ENCODE data around the gene EHBP1L1.

The EHBP1L1 gene

DNA sequence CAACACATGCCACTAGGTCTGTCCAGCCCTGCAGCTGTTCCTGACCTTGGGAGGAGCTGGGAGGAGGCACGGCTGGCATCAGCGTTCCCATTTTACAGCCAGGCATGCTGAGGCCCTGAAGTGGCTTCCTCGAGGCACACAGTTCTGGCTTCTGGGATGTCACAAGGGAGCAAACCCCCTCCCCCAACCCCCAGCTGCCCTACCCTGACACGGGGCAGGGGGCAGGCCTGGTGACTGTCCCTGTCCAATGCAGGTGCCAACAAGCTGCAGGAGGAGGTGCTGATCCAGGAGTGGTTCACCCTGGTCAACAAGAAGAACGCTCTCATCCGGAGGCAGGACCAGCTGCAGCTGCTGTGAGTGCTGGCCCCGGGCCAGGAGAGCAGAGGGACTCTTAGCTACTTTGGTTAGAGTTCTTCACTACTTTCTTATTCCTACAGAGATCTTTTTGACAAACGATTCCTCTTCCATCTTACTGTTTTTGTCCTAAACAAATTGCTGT lies 14.4 kb downstream of the EHBP1L1 start:
- ChIA-PET POLR2A (no interaction called here), CTCF (interaction anchor here (0.9 to 4.4 kb wide), 6 partner anchors 13 to 49 kb away, joined by 4 to 28 read pairs (median 5); partner anchors contain the start of genes EHBP1L1 and PCNX3)
- no peaks in the 10 kb centered on the region for H3K4me1 ChIP-seq (ENCODE audit: control insufficient read depth, insufficient read depth, low read length)
- no peak for TF ChIP-seq ZNF433 (tag by site-specific recombination; IDR thresholded peaks at IDR 0.05; ENCODE audit: low read depth)
- TF ChIP-seq KLF8 (tag by site-specific recombination; IDR thresholded peaks at IDR 0.05) = peak; percentile 23; the same call in 1 of the 2 replicates
- H3K4me3 ChIP-seq (ENCODE audit: low read depth, low read length) = no peak overlapping the region
- no peaks in the 10 kb centered on the region for H3K9me3 ChIP-seq (ENCODE audit: control insufficient read depth, insufficient read depth, low read depth, low read length)
- H3K27ac ChIP-seq (ENCODE audit: extremely low read depth, low read depth, low read length) = no peak overlapping the region
- no peaks in the 10 kb centered on the region for H3K36me3 ChIP-seq (ENCODE audit: control insufficient read depth in 2 of 2, insufficient read depth in 1 of 2, low read length in 2 of 2)

DNA sequence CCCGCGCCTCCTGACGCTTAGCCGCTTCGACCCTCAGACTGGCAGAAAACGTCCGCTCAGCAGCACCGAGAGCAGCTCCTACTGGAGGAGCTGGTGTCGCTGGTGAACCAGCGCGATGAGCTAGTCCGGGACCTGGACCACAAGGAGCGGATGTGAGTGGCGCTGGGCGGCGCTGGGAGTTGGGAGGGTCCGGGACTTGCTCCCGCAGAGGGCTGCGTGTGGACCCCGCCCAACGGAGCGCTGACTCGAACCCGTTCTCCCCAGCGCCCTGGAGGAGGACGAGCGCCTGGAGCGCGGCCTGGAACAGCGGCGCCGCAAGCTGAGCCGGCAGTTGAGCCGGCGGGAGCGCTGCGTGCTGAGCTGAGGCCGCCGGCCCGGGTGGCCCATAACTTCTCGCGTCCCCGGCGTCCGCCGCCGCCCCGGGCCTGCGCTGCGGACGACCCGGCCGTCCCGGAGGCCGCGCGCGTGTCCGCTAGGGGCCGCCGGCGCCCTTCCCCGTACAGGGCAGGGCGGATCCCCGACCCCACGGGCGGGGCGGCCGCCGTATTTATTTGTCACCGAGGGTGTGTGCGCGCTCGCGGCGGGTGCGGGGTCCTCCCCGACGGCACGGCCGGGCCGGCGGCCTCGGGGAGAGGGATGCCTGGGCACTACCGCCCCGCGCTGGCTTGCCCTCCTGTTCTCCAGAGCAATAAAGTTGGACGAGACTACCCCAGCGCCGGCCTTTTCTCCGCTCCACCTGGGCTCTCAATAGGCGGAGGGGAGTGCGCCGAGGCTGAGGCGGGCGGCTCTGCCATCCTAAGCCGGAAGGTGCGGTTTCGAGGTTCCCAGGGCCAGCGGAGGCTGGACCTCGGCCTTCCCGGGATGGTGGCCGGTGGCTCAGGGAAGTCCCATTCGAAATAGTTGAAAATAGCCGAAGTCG lies 16.3 kb downstream of the EHBP1L1 start:
- H3K4me3 ChIP-seq (ENCODE audit: low read depth, low read length) = no peak overlapping the region
- no peaks in the 10 kb centered on the region for H3K9me3 ChIP-seq (ENCODE audit: control insufficient read depth, insufficient read depth, low read depth, low read length)
- H3K4me1 ChIP-seq (ENCODE audit: control insufficient read depth, insufficient read depth, low read length) = no peaks in the 10 kb centered on the region
- no peak overlapping the region for H3K27ac ChIP-seq (ENCODE audit: extremely low read depth, low read depth, low read length)
- ChIA-PET CTCF (interaction anchor here (0.6 to 4.1 kb wide), 13 partner anchors 10 to 325 kb away, joined by 3 to 46 read pairs (median 6); partner anchors contain the start of genes FAM89B, MAP3K11, PCNX3 and SCYL1), POLR2A (interaction anchor here (0.6 to 2.0 kb wide), 8 partner anchors 8 to 654 kb away, joined by 3 to 8 read pairs (median 4); partner anchors contain the start of genes FAM89B and PCNX3)
- no peaks in the 10 kb centered on the region for H3K36me3 ChIP-seq (ENCODE audit: control insufficient read depth in 2 of 2, insufficient read depth in 1 of 2, low read length in 2 of 2)
- peak; percentile 60 for TF ChIP-seq PRDM4 (tag by site-specific recombination; IDR thresholded peaks at IDR 0.05)
- peak; percentile 43 for TF ChIP-seq SP2 (tag by site-specific recombination; IDR thresholded peaks at IDR 0.05)
- no peak for TF ChIP-seq SALL2 (tag by site-specific recombination; IDR thresholded peaks at IDR 0.05; ENCODE audit: borderline replicate concordance)
- TF ChIP-seq ZNF341 (tag by site-specific recombination; IDR thresholded peaks at IDR 0.05; ENCODE audit: low read depth) = 0 out of 2 replicates have a peak, but pooled peaks have one; percentile 13
- TF ChIP-seq KLF1 (tag by site-specific recombination; IDR thresholded peaks at IDR 0.05) = peak; percentile 82; the same call in 1 of the 2 replicates
- TF ChIP-seq ZEB2 (tag by site-specific recombination; IDR thresholded peaks at IDR 0.05) = no peak
- TF ChIP-seq, protein P1, sequence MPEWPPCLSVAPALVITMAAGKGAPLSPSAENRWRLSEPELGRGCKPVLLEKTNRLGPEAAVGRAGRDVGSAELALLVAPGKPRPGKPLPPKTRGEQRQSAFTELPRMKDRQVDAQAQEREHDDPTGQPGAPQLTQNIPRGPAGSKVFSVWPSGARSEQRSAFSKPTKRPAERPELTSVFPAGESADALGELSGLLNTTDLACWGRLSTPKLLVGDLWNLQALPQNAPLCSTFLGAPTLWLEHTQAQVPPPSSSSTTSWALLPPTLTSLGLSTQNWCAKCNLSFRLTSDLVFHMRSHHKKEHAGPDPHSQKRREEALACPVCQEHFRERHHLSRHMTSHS (tag by site-specific recombination; IDR thresholded peaks at IDR 0.05) = no peak

GRCh38 chr11:65592858-65593517 lies 17.1 kb downstream of the EHBP1L1 start:
- no peak for TF ChIP-seq SP2 (tag by site-specific recombination; IDR thresholded peaks at IDR 0.05)
- TF ChIP-seq SCRT2 (tag by site-specific recombination; IDR thresholded peaks at IDR 0.05) = peak; percentile 72
- 0 out of 2 replicates have a peak, but pooled peaks have one; percentile 65 for TF ChIP-seq SCRT1 (tag by site-specific recombination; IDR thresholded peaks at IDR 0.05; ENCODE audit: borderline replicate concordance)

More at GRCh38 chr11:65592858-65593517, 17.1 kb downstream of the EHBP1L1 start:
- Histone ChIP-seq H3K36me3 (ENCODE audit: control insufficient read depth in 2 of 2, insufficient read depth in 1 of 2, low read length in 2 of 2) (peaks cover 0 to 7% of the 10 kb centered on the region in 2 experiments; a peak in 1 of 3 replicates), H3K4me1 (ENCODE audit: control insufficient read depth, insufficient read depth, low read length) (no peaks in the 10 kb centered on the region), H3K9me3 (ENCODE audit: control insufficient read depth, insufficient read depth, low read depth, low read length) (no peaks in the 10 kb centered on the region), H3K4me3 (ENCODE audit: low read depth, low read length) (no peak overlapping the region), H3K27ac (ENCODE audit: extremely low read depth, low read depth, low read length) (no peak overlapping the region)
- ChIA-PET CTCF (interaction anchor here (0.6 to 4.1 kb wide), 19 partner anchors 11 to 519 kb away, joined by 3 to 46 read pairs (median 6); partner anchors contain the start of genes EHBP1L1, FAM89B, MAP3K11 and PCNX3), POLR2A (interaction anchor here (1.1 to 2.0 kb wide), 4 partner anchors 10 to 22 kb away, joined by 3 to 8 read pairs (median 6); partner anchors contain the start of genes FAM89B and PCNX3)
